HG02943 (cell line): ENCODE data around the gene GMEB2.
"Not testable (repeated sequence)": the region's sequence is repeated elsewhere in the genome, so short reads cannot be mapped to it uniquely, and the experiment has no call there.

ENCODE experiments used
- ATAC-seq: cut with Tn5 transposase; IDR thresholded peaks from one replicate; pipeline ENCODE4 v1.9.1; 2021; ENCODE audit warnings: mild to moderate bottlenecking, low read depth, moderate library complexity; ENCODE audit not compliant: unreplicated experiment

GMEB2 gene

GRCh38 chr20:63617876-63618265 is 9.0 kb downstream of the GMEB2 start:
- ATAC-seq, result no peak

DNA sequence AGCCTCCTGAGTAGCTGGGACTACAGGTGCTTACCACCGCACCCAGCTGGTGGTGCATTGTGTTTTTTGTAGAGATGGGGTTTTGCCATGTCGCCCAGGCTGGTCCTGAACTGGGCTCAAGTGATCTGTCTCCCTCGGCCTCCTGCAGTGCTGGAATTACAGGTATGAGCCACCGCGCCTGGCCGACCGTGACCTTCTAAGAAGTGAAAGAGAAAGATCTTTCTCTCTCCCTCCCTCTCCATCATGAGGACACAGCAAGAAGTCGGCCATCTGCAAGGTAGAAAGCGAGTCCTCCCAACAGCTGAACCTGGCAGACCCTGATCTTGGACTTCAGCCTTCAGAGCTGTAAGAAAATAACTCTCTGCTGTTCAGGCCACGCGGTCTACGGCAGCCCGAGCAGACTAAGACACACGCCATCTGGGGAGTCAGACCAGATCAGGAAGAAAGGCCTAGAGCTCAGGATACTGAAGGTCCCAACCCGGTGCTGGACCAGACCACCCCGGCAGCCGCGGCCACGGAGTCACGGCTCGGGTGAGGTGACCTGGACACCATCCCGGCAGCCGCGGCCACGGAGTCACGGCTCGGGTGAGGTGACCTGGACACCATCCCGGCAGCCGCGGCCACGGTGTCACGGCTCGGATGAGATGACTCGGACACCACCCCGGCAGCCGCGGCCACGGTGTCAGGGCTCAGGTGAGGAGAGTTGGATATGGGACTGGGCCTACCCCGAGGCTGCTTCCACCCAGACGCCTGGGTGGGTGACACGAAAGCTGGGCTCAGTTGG is 9.6 kb downstream of the GMEB2 start:
- no peak for ATAC-seq

DNA sequence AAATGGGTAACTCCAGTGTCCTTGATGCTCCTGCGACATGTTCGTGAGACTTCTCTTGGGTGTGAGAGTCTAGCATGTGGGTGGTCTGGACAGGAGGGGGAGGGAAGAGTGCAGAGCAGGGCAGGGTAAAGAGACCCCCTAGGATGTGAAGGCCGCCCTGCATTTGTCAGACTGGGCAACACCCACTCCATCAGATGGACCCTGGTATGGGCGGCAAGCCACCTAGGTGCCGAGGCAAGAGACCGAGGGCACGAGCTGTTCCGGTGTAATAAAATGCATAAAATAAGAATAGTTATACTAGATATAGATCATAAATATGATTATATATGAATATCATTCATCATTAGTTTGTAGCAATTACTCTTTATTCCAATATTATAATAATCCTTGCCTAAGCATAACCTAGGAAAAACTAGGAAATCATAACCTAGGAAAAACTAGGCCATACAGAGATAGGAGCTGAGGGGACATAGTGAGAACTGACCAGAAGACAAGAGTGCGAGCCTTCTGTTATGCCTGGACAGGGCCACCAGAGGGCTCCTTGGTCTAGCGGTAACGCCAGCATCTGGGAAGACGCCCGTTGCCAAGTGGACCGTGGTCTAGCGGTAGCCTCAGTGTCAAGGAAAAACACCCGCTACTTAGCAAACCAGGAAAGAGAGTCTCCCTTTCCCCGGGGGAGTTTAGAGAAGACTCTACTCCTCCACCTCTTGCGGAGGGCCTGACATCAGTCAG is 12.9 kb downstream of the GMEB2 start:
- not testable (repeated sequence) for ATAC-seq

DNA sequence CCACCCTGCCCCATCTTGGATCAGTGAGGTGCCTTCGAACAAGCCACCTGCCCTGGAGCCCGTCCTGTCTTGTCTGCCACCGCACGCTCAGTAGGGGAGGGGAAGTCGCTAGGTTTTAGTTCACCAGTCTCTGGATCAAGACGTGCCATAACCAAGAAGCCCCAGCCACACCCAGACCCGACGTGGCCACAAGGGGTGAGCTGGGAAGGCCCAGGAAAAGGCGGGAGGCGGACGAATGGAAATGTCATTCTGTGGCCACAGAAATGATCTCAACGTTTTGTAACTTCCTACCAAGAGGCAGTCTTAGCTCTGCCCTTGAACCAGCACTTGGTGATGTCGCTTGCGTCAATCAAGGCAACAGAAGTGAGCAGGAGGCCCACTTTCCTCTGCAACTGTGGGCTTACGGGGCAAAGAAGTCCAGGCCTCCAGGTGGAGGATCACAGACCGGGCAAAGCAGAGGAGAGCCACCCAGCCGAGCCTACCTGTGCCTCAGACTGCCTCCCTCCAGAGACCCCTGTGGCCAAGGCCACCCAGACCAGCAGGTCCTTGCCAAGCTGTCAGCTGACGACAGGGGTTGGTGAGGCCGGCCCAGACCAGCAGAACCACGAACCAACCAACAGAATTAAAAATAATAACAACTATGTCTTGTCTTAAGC is 14.5 kb downstream of the GMEB2 start:
- no peak for ATAC-seq

DNA sequence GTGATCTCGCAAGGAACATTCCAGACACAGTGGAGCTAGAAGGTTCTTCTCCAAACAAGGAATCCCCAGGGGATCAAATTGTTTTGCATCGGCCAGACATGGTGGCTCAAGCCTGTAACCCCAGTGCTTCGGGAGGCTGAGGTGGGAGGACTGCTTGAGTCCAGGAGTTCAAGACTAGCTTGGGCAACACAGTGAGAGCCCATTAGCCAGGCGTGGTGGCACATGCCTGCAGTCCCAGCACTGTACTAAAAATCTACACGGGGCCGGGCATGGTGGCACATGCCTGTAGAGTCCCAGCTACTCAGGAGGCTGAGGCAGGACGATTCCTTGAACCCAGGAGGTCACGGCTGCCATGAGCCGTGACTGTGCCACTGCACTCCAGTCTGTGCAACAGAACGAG is 15.3 kb downstream of the GMEB2 start:
- ATAC-seq, result no peak

GRCh38 chr20:63610581-63611435 is 16.1 kb downstream of the GMEB2 start:
- ATAC-seq, result no peak

- no peak for ATAC-seq
Observed at GRCh38 chr20:63606686-63607085, 20.2 kb downstream of the GMEB2 start.

GRCh38 chr20:63602321-63602720 is 24.6 kb downstream of the GMEB2 start:
- no peak for ATAC-seq

DNA sequence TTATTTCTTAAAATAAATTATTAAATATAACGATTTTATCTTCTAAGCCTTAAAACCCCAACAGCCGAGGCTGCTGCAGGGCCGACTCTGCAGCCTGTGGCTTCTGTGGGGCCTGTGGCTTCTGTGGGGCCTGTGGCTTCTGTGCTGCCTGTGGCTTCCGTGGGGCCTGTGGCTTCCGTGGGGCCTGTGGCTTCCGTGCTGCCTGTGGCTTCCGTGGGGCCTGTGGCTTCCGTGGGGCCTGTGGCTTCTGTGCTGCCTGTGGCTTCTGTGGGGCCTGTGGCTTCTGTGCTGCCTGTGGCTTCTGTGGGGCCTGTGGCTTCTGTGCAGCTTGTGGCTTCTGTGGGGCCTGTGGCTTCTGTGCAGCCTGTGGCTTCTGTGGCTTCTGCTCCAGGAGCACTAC is 25.2 kb downstream of the GMEB2 start:
- ATAC-seq, result not testable (repeated sequence)

DNA sequence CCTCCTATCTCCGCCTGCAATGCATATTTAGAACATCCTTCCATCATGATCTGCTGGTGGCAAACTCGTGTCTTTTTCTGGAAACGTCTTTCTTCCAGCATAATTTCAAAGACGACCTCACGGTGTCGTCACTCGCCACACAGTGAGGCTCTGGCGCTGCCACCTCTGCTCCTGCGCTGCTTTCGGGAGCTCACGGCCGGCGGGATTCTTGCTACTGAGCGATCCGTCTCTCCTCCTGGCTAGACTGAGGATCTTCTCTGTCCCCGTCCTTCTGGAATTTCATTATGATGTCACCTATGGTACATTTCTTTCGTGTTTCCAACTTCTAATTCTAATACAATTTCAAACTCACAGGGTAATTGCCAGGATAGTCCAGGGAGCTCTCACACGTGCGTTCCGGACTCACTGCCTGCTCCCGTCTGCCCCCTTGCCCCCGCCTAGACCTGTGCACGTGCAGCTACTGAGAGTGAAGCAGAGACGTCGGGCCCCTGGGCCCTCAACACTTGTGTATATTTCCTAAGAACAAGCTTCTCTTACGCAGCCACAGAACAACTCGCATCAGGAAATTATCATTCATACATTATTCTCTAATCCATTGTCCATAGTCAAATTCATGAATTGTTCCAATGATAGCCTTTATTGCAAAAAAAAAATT is 27.4 kb downstream of the GMEB2 start:
- ATAC-seq, result no peak

DNA sequence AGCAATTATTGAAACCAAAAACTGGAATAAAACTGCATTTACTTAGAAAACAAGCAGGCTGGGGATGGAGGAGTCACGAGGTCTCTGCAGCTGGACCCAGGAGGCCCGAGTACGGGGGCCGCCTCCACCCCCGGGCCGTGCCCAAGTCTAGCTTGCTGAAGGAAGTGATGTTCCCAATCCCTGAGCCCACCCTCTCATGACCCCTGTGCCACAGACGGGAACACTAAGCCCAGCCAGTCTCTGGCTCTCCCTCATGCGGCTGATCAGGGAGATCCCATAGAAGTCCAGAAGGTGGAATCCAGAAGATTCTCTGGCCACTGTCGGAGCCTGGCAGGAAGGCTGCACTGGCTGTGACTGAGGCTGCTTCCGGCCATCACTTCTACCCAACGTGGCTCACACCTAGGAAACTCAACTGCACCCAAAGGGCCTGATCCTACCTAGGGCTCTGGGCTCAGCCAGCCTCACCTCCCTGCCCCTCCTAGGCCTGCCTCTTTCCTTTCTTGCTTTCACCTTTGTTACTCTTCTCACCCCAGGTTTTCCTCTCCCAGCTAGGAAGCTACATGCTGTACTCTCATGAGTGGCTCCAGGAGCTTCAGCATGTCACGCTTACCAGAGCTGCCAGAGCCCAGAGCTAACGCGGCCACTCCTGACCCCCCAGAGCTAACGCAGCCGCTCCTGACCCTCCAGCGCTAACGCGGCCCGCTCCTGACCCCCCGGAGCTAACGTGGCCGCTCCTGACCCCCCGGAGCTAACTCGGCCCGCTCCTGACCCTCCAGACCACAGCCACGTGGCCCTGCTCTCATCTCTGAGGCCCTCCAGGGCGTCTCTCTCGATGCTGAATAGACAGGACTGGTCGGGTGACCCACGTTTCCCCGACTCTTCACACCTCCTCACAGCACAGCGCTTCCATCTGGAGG is 28.2 kb downstream of the GMEB2 start:
- no peak for ATAC-seq

DNA sequence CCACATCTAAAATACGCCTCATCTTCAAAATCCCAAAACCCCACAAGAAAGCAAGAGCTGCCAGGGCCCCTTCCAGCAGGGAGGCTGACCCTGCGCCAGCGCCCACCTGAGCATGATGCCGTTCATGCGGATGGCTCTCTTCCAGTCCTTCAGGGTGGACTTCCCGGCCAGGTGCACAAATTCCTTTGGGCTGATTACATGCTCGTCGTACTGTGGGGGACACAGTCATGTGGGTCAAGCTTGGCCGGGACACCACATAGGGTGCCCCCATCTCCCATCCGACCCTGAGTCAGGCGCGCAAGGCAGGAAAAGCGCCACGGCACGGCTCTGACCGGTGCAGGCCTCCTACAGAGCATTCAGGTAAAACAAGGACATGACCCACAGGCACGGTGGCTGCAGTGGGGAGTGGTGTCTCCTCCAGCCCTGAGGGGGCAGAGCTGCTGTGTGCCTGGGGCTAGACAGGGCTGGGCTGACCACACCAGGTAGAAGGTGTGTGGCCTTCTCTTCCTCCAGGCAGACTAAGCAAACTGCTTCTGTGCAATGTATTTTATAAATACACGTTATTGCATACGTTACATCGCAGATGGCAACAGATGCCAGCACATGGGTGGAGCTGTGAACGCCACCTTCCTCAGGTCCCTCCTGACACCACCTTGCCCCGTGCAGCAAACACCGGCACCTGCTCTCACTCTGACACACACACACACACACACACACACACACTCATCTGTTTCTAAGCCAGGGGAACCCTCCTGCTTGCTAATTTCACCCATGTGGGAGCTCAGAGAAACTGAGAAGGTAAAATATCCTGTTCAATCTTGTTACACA is 29.0 kb downstream of the GMEB2 start:
- ATAC-seq, result no peak

DNA sequence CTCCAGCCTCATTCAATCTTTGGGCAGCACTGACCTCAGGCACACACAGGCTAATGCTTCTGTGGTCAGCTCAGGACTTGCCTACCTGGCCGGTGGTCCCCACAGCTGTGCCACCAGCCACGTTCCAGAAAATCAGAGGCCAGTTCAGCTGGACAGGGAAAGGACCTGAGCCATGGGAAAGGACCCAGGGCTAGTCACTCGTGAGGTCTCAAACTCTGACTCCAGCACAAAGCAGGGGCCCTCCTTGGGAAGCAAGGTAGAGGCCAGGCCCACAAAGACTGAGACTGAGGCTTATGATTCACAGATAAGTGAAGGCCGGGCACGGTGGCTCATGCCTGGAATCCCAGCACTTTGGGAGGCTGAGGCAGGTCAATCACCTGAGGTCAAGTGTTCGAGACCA is 30.5 kb downstream of the GMEB2 start:
- ATAC-seq, result no peak

DNA sequence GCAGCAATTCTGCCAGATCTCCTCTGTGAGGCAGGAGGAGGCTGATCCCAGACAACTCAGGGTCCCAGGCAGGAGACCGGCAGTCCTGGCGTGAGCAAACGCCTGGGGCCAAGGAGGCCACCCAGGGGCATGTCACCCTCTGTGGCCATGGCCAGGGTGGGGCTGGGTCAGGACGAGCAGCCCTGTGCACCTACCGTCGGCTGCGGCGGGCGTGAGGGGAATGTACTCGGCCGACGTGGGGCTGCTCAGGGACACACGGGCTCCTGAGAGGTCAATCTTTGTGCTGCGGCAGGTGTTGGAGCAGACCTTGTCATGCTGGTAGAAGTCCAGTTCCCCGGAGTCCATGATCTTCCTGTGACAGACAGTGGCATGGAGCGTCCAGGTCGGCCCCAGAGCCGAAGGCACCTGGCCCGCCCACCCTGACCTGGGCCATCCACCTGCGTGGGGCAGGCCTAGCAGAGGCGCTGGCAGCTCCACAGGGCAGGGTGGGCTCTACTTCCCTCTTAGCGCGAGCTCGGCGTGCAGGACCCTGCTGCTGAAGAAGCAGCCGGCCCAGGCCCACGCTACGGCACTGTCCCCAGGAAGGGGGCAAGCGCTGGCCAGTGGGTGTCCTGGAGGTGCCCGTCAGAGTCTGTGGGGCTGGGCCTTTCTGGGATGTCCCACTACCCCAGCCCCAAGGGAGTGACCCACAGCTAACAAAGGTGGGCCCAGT is 31.3 kb downstream of the GMEB2 start:
- ATAC-seq, result no peak

DNA sequence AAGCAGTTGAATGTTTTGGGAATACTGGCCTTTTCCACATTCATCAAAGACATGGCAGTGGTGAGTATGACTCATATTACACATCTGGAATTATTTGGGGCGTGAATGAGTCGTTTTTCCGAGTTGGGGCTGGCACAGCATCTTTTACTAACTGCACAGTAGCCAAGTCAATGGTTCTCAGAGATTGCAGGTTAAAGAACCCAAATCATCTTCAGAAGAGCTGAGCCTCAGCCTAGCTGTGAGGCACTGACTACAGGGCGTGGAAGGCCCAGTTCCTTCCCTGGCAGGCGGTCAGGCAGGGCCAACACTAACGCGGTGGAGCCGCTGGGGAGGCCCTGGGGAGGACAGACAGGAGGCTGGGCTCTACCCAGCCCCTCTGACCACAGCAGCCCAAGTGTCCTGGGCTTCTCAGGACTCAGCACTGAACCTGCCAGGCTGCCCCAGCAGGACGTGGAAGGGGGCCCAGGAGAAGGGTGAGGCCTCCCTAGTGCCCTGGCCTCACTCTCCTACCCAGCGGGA is 32.8 kb downstream of the GMEB2 start:
- ATAC-seq, result no peak

DNA sequence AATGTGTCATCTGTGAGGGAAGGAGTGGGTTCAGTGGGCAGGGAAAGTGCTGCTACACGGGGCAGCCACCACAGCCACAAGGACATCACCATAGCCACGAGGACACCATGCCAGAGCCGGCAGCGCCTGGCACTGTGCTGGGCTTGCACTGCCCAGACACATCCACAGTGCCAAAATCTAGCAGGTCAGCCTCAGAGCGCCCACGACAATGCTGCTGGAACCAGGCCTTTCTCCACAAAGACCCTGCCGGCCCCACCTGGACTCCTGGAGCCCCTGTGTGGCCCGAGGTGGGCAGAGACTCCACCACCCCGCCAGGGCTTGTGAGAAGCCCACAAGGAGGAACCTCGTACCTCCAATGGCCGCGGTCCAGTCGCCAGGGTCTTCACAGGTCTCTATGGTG is 34.2 kb downstream of the GMEB2 start:
- ATAC-seq, result no peak

DNA sequence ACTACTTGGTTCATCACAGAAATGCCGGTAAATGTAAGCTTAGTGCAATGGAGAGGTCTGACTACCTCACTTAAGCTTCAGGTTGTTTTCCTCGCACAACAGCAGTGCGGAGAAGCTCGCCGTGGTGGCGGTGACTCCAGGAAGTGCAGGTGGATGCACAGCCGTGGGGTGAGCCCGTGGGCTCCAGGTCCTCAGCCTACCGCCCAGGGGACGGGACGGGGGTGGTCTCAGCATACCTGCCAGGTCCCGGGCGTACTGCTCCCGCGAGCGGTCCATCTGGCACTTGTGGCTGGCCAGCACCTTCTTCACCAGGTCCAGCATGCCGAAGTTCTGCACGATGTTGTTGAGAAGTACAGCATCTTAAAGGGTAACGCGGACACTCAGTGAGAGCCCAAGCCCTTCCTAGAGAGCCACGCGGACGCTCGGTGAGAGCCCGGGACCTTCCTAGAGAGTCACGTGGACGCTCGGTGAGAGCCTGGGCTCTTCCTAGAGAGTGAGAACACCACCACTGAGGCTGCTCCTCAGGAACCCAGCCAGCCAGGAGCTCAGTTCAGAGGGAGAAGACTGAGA is 35.0 kb downstream of the GMEB2 start:
- no peak for ATAC-seq
